GM19240 (cell line): ENCODE data around the gene PGM5.

ENCODE experiments used
- DNase-seq: peaks from one replicate; pipeline ENCODE4 v3.0.0; 2011; ENCODE audit warnings: low spot score; ENCODE audit not compliant: insufficient read length

The PGM5 gene

DNA sequence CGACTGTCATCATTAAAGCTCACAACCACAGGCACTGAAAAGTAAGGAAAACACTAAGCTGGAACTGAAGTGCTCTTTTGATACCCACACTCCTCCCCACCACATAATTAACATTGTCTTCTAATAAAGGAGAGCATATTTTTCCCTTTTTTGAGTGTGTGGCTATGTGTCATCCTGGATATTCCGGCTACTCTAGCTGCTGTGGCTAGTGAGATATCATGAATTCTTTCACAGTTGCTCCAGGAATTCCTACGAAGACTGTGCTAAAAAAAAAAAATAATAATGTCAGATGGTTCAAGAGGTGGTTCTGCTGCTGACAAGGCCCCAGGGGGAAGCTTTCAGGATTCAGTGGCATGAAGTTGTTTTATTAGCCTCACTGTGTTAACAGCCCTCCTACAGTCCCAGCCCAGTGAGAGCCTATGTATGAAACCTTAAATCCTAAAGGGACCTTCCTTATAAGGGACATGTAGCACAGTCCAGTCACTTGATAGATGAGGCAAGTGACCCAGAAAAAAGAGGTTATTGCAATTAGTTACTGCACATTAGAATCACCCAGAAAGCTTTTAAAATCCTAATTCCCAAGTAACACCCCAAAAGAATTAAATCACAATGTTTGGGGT, 137.7 kb downstream of the PGM5 start:
- no peak for DNase-seq

DNA sequence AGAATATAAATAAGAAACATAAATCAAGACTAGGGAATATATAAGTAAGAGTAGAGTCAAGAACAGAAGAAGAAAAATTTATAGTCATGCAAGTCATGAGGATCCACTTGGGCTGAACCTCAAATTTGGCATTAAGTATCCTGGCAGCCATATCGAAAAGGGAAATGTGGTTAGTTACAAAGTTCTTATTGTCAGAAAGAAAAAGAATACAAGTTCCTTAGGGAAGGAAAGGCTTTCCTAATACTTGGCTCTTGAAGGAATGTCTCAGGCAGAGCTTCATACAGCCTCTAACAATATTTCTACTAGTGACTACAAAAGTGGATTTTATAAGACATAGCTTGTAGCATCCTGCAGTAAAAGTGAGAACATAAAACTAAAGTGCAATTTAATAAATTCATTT, 138.8 kb downstream of the PGM5 start:
- no peak for DNase-seq

DNA sequence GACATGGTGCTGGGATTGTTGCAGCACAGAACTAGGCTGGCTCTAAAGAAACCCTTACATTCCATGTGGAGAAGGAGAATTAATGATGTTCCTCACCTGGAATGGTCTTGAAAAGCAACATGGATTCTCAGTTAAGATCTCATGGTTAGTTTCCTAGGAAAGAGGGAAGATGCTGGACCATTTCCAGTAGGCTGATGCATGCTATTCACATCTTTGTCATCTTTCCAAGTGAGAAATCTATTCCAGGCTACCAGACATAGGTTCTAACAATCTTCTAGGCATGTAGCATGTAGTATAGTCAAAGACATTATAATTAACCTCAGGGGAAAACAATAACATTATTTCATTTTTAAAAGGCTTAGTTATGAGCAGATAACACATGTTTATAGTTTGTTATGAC, 139.9 kb downstream of the PGM5 start:
- DNase-seq = no peak

DNA sequence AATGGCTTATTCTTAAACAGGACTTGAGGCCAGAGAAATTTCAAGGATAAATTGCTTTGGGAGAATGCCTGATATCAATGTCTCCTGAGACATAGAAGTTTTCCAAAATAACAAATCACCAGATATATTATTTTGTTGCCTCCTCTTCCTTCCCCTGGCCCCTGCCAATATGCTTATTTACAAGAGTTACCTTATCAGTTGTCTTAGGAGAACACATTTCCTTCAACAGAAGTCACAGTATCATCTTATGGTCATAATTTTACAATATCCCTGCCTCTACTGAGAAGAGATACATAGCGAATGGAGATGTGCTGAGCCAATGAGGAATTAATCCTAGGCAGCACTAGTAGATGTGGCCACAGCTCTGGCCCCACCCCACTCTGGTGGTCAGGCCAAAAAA, 141.2 kb downstream of the PGM5 start:
- no peak for DNase-seq

DNA sequence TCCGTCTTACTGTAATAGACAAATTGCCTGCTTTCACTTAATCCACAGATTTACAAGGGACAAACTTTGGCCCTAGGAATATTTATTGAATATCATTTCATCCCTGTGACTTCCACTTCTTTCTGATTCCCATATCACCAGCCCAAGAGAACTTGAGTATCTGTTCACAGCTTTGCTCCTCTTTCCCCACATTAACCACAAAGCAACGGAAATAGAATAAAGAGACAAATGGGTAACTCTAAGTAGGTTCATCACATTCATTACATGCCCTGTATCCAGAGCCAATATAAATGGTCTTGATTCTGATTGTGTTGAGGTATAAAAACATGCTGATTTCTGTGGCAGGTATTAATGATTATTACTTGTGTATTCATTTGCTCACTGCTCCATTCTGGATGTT, 142.4 kb downstream of the PGM5 start:
- DNase-seq = no peak

DNA sequence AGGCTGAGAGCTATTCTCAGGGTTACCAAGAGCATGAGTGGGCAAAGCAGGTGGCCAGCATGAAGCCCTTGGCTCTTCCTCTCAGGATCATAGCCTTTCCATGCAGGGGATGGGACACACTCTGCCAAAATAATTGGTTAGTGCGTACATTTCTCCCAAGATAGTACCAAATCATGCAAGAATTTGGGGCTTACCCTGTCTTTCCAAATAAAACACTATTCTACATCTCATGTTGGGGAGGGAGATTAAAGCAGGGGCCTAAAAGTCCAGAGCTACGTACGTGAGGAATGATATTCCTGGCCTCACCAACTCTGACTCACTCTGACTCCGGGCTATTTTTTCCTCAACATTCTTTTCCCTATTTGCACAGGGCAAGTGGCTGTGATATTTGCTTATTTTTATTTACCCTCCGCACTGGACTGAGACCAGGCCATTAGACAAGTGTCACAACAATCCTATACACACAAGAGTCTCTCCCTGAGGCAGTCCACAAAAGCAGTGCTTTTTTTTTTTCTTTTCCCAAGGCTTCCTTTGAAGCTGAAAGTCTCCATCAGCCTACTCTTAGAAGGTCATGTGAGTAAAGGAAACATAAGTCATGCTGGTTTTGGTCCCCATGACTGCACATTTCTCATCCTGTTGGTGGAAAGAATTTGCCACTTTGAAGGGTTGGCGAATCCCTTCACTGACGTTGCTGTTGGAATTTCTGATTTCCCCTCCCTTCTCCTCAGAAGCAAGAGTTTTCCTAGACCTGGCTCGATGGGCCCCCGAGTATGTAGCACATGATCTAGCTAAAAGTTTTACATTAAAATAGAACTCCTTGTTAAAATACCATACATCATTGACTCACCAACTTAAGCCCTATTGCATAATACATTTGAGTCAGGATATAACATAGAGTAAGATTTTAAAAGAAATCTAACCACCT, 144.3 kb downstream of the PGM5 start:
- DNase-seq = no peak

DNA sequence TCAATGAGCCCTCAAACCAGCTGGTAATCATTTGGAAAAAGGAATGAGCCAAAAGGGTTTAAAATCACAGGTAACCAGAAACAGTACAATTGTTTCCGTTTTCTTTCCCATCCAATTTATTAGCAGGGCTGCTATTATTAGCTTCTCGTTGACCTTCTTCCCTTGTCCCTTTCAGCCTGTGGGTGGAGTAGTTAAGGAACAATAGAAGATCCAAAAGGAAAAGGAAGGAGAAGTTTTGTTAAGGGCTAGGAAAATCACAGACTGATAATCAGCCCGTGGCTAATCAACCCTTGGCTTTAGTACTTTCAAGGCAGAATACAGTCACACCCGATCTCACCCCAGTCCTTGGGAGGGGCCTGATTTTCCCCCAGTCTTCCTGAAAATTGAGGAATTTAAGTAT, 145.9 kb downstream of the PGM5 start:
- DNase-seq = no peak

DNA sequence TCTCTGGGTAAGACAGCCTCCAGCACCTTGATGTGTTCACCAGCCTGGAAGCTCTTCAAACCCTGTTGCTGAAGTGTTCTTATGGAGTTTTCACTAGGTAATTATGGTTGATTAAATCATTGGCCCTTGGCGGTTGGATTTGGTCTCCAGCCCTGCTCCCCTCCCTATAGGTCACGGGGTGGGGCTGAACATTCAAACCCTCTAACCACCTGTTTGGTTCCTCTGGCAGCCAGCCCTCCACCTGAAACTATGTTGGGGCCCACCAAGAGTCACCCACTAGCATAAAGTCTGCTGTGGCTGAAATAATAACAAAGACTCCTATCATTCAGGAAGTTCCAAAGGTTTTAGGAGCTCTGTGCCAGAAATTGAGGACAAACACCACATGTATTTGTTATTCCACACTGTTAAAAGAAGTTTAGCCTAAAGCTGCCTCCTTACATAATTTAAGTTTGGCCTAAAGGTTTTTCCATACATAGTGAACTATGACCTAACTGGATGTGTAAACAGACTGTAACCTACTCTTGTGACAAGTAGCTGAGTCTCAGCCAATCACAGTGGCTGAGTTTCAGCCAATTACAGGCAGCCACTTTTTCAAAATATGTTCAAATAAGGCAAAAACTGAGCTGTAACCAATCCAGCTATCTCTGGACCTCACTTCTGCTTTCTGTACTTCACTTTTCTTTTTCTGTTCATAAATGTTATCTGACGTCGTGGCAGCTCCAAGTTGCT, 149.4 kb downstream of the PGM5 start:
- DNase-seq = no peak

DNA sequence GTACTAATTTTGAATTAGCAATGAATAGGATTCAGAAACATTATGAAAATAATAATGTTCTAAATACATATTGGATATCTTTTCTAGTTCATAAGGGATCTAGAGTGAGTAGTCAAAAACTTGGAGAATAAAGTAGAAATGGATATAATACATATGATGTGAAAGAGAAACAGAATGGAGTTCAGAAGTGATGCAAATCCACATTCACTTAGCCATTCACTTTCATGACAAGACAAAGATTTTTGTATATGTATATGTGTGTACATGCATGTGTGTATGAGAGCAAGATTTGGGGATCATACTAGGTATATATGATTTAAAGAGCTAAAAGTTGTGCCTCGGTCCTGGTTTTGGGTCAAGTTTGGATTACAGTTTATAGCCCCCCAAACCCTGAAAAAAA, 150.1 kb downstream of the PGM5 start:
- no peak for DNase-seq

DNA sequence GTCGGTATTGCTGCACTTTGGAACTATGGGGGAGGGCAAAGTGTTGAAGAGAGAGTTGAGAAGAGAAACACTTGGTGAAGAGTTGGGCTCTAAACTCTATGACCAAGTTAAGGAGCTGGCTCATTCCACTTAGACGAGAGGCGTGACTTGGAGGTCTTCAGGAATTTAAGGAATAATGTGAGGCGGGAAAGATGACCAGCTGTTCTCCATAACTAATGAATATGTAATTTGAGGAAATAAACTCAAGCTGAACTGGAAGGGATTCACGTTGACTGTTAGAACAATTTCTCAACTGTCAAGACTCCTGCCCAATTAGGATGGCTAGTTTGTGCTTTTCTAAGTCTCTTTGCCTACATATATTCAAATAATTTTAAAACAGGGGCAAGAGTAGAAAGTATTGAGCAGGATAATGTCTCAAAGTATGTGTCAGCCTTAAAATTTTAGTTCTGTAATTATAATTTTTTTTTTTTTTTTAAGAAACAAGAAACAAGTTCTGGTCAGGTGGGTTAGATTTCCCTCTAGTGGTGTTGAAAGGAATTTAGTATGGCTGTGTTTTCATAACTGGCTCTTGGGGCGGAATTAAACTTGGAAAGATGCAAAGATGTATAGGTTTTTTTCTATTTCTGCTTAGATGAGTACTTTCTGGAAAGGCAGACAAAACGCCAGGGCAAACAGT, 150.9 kb downstream of the PGM5 start:
- no peak for DNase-seq

DNA sequence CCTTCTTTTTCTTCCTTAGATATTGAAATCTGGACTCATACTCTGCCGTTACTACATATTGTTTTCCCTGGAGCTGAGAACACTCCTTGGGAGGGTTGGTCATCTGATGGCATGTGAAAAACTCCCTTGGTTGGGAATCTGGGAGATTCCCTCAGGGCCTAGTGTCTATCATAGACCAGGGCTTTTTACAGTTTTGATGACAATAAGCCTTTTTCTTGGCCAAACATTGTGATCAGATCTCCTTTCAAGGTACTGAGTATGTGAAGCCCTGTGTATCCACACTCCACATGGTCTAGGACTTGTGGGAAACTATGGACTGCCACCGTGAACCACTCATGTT, 151.4 kb downstream of the PGM5 start:
- DNase-seq = no peak

DNA sequence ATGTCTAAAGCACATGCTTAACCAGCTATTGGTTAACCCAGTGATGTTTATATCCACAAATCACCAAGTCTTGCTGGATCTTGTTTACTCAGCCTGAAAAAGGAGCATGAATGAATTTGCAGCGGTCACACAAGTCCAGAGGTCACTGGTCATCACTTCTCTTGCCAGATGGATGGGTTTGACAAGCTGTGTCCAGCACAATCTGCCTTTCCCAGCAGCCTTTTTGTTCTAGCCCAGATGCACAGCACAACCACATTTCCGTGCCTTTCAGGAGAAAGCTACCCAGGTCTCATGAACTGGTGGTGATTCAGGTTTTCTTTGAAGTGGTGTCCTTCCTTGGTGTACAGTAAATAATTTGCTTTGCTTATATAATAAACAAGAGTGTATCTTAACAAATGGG, 152.1 kb downstream of the PGM5 start:
- no peak for DNase-seq

DNA sequence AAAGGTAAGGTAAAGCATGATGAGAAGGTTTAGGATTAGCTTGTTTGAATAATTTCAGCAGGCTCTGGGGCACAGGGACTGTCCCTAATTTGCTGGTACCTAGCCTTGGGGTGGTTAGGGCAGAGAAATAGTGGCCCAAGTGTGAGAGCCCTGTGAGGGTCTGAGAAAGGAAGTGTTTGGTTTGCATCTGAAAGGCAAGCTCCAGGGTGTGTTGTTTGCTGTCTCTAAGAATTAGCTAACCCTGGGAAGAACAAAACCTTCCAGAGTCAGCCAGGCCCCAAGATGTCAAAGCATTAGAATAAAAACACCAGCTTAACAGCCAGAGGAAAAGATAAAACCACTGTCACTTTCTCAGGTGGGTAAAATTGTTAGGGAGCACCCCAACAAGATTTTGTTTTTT, 153.3 kb downstream of the PGM5 start:
- no peak for DNase-seq

DNA sequence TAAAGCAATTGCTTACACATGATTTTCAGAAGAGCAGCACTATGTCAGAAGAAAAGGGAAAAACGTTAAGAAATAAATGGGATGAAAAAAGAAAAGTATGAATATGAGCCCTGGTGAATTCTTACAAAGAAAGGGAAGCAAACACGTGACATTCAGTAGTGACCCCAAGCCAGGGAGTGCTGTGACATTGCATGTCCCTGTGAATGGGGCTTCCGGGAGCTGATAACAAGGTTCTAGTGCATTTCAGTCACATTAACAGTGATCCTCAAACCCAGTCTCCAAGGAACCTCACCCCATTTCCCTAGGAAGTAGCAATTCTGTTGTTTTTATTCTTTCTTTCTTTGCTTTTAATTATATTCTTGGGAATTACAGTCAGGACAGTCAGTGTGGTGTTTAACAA, 157.0 kb downstream of the PGM5 start:
- DNase-seq = no peak

DNA sequence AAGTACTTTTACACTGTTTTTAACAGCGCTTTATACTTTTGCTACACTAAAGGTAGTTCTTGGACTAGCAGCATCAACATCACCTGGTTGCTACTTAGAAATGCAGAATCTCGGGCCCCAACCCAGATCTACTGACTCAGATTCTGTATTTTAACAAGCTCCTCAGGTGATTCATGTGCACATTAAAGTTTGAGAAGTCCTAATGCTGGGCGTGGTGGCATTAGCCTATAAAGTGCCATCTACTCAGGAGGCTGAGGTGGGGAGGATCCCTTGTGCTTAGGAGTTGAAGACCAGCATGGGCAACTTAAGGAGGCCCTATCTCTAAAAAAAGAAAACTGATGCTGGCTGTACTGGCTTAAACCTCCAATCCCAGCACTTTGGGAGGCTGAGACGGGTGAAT, 157.6 kb downstream of the PGM5 start:
- DNase-seq = no peak

DNA sequence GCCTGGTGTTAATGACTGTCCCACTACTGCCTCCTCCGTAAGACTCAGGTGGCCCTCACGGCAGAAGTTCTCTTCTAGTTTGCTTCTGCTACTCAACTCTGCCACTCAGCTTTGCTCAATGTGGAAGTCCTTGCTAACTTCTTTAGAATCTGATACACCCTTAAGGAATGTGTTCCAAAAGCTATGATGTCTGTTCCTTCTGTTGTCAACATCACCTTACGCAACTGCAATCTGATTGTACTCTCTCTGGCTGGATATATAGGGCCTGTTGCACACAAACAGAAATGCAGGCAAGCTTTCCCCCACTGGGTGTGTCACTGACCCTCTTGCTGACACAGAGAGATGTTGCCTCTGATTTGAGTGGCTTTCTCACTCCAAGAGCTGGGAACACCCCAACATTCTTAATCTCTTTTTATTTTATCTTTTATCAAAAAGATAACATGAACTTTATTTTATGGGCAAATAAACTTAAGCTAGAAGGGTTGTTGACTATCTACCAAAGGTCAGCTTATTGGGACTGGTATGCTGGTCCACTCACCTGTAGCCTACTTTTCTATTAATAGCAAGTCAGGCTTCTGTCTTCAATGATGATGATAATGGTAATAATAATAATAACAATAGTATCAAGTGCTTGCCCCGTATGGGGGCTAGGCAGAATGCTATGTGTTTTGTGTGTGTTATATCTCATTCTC, 159.1 kb downstream of the PGM5 start:
- DNase-seq = no peak

DNA sequence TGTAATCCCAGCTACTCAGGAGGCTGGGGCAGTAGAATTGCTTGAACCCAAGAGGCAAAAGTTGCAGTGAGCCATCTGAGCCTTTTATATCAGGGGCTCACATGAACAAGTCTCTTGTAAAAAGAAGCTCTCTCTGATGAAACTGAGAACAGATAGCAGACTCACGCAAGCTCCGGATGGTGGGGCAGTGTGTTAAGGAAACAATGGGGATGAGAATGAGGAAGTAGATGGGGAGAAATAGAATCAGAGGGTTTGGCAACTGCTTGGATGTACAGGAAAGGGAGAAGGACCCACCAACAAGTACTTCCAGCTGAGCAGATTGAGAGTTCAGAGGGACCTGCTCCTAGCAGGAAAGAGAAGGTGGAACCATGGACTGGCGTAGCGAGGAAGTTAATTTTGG, 165.7 kb downstream of the PGM5 start:
- DNase-seq = no peak

DNA sequence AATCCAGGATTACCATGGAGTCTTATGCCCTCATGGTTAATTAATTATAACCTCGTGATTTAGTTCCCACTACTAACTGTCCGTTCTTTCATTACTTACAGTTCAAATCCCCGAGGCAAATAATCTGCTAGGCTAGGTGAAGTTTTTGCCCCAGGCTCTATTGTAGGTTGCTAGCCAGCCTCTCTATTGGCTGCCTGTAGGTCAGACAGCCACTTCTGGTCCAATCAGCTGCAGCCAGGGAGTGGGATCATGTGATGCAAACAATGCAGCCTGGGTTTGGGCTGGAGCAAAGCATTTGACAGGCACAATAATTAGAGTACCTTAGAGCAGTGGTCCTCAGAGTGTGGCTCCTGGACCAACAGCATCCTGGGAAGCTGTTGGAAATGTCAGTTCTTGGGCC, 166.5 kb downstream of the PGM5 start:
- DNase-seq = no peak

DNA sequence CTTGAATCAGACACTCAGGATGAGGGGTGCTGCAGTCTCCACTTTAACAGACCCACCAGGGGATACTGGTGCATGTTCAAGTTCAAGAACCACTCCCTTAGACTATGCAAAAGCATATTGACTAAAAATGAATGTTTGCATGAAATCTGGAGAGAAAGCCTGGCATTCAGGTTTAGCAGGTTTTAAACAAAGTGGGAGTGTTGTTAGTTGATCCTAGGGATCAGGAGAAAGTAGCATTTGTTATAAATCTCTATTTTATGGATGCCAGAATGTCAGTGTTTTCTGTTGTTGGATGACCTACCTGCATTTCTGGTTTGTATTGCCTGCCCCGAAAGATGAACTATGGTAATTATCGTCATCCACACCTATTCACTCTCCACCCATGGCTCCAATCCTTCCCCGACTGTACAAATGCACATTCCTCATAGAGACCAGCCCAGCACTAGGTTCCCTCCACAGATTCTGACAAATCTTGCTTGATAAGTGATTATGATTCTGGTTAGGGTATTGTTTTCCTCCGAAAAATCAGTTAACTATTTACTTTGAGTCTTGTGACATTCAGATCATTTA, 167.0 kb downstream of the PGM5 start:
- DNase-seq = no peak

DNA sequence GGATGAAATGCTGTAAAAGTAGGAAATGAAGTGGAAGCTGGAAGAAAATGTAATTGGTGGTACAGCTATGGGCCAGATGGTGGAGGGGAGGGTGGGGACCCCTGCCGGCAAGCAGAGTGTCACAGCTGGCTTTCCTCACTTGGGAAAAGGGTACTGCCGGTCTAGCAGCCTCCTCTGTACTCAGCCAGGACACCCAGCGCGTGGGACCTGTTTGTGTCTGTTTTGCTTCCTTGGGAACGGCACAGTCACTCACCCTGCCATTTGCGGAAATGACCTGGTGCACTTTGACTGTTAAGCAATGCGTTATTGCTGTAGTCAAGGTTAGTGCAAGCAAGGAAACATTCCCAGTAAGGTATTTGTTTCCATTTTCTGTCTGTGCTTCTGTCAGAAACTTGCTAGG, 174.2 kb downstream of the PGM5 start:
- no peak for DNase-seq

DNA sequence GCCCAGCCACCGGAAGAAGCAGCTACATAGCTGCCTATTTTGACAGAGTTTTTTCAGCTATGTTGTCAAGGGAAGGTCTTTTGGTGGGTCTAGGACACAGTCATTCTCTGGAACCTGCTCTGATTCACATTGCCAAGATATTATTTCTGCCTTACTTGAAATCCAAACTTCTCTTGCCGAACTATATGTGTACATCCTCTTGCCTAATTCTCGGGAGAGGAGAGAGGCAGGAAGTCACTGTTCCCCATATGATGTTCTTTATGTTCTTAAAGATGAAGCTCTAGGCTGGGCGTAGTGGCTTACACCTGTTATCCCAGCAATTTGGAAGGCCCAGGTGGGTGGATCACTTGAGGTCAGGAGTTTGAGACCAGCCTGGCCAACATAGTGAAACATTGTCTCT, 175.7 kb downstream of the PGM5 start:
- no peak for DNase-seq
